NCI-H748 treated with DMSO at 0.1 percent for 48 hours (cell line): ENCODE results near the gene OTUD6A.
"Not testable (repeated sequence)": the region's sequence is repeated elsewhere in the genome, so short reads cannot be mapped to it uniquely, and the experiment has no call there.

Source experiments
- DNase-seq: peaks from one replicate; lab custom pipeline; 2025; lab: John Stamatoyannopoulos, UW

Gene OTUD6A

DNA sequence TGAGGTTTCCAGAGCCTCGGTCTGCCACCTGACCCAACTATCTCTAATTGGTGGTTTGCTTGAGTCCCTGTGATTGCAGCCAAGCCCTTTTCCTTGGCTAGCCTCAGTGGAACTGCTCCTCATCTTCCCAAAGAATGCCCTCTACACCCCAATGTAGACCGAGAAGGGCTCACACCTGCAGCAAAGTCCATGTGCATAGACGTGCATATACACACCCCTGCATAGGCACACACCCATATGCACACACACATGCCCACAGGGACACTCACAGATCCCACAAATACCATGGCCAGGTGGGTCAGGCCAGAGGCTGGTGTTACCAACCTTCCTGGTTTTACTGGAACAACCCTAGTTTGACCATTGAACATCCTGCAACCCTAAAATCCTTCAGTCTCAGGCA, 12.9 kb upstream of the OTUD6A start:
- no peak for DNase-seq

DNA sequence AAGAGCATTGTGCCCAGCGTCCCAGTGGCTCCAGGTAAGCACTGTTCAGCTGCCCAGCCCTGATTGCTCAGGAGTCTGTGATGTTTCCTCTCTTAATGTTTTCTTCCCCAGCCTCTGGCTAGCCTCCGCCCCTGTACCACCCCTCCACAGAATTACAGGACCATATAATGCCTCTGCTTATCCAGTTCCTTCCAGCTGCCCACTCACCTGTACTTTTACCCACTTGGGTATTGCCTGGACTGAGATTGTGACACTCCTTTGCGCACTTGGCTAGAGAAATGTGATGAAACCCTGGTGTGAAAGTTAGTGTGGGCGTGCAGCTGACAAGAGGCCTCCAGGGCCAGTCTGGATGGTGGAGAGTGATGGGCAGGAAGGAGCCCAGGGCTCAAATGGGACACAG, 12.3 kb upstream of the OTUD6A start, which contains the start of gene AWAT2:
AWAT2 (minus strand) TSS at position 14 of the 400 bp plus-strand sequence; CDS start at position 8, 6 bp downstream.
- no peak for DNase-seq

DNA sequence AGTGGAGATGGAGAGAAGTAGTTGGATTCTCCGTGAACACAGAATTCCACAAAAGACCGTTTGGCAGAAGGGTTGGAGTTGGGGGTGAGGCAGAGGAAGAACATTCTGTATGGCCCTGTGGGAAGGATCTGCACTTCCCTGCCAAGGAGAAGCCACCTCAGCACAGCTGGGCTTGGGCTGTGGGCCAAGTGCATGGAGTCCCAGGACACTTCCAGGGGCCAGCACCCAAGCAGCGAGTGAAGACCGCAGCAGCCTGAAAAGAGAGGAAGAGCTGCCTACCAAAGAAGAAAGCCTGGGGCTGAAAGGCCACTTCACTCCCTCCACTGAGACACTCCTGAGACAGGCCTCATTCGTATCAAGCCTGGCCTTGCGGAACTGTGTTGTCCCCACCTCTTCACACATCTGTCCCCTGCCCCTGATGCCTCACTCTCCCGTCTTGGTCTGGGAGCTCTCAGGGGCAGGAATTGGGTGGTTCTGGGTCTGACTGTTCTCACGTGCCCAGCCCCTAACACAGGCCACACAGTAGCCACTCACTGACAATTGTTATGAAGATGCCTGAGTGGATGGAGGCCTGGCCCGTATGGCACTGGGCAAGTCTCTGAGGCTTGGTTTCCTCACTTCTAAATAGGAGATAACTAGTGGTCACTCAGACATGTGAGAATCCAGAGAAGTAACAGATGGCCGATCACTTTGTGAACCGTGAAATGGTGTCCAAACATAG, 9.2 kb upstream of the OTUD6A start:
- no peak for DNase-seq

DNA sequence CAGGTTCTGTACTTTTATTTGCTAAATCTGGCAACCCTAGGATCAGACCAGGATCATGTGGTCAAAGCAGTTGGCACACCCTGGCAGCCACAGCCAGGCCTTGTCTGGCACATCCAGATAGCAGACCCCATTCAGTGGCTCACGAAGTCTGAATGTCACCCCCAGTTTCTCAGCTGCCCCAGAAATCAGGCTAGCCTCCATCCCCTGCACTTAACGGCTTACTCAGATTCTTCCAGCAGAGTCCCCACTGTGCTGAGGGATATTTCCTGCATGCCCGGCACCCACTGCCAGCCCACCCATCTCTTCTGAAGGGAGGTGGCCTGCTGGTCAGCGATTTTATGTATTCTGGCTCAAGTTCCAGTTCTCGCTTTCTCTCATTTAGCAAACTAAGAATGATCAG, 7.9 kb upstream of the OTUD6A start:
- no peak for DNase-seq

DNA sequence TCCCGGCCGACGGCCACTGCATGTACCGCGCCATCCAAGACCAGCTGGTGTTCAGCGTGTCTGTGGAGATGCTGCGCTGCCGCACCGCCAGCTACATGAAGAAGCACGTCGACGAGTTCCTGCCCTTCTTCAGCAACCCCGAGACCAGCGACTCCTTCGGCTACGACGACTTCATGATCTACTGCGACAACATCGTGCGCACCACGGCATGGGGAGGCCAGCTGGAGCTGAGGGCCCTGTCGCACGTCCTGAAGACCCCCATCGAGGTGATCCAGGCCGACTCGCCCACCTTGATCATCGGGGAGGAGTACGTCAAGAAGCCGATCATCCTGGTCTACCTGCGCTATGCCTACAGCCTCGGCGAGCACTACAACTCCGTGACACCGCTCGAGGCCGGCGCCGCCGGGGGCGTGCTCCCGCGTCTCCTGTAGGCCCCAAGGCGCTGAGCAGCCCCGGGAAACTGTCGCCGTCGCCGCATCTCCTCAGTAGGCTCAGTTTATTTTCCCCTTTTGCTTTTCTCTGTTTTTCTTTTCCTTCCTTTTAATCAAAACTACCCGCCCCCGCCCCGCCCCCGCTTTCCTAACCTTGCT, 799 bp downstream of the OTUD6A start:
- DNase-seq, result no peak

DNA sequence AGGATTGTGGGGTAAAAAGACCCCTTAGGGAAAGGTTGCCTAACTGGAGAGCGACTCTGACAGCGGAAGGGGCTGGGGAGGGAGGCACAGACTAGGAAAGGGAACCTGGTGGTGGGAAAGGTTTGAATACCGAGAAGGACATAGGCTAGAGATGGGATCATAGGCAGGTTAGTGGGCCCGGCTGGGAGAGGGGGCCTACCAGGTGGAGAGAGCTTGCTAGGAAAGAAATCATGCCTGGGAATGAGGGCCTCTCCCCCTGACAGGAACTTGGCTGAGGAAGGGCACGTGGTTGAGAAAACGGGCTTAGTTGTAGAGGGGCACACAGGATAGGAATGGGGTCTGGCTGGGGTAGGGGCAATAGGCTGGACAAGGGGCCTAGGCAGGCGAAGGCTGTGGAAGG, 4.4 kb downstream of the OTUD6A start:
- no peak for DNase-seq

DNA sequence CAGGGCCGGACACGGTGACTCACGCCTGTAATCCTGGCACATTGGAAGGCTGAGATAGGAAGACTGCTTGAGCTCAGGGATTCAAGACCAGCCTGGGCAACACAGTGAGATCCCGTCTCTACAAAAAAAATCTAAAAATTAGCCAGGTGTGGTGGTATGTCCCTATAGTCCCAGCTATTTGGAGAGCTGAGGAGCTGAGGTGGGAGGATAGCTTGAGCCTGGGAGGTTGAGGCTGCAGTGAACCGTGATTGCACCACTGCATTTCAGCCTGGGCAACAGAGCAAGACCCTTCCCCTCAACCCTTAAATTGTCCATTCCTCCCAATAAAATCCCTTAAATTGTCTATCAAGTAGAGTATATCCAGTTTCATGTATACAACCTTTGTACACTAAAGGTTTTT, 17.0 kb downstream of the OTUD6A start:
- no peak for DNase-seq

DNA sequence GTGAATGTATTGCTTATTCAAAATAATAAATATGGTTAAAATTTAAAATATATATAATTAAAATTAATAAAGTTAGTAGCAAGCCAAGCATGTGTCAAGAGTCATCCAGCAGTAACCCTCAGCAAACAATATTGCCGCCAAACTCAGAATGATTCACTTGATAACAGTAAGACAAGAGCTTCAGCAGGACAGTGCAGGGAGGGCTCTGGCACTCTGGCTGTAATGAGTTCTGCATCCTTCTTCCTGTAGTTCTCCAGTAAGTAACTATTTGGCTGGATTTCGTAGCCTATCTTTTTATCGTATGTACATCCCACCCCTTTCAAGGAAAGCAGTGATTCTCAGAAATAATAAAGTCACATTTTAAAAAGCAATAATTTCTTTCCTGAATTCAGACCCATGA, 17.6 kb downstream of the OTUD6A start:
- DNase-seq, result no peak

DNA sequence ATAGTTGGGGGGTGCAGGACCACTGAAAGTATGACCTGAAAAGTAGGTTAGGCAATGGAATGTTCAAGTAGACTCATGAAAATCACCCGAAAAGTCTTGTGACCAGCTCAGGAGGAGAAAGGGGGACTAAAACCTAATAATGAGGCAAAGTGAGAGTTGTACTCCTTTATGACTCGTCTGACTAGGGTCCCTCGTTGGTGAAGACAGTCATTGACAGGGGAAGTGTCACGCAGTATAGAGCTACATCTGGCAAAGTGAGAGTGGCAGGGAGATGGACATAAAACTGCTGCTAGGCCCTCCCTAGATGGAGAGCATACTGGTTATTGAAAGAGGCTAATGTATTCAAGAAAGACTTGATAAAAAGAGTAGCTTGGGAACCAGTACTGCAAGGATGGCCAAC, 20.5 kb downstream of the OTUD6A start:
- DNase-seq, result no peak

DNA sequence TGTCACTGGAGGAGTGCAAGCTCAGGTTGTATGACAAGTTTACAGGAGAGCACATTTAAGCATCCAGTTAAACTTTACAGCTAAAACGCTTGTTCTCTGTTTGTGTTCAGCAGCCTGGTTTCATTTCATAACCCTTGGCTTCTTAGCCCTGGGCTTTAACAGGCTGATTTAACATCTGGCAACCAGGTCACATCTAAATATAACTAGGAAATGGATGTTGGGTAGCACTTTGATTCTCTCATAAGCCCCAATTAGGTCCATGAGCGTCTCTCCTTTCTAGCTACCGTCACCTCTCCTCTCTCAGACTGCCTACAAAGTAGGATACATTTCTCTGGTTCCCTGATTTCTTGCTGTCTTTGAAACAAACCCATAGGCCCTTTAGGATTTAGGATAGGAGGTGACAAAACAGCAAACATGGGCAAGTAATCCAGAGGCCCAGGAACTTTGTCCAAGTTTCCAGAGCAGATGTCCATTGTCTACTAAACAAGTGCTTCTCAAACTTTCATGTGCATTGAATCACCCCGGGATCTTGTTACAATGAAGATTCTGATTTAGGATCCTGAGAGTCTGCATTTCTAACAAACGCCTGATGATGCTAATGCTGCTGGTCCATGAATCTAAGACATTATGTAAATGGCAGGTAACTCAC, 22.5 kb downstream of the OTUD6A start:
- no peak for DNase-seq

DNA sequence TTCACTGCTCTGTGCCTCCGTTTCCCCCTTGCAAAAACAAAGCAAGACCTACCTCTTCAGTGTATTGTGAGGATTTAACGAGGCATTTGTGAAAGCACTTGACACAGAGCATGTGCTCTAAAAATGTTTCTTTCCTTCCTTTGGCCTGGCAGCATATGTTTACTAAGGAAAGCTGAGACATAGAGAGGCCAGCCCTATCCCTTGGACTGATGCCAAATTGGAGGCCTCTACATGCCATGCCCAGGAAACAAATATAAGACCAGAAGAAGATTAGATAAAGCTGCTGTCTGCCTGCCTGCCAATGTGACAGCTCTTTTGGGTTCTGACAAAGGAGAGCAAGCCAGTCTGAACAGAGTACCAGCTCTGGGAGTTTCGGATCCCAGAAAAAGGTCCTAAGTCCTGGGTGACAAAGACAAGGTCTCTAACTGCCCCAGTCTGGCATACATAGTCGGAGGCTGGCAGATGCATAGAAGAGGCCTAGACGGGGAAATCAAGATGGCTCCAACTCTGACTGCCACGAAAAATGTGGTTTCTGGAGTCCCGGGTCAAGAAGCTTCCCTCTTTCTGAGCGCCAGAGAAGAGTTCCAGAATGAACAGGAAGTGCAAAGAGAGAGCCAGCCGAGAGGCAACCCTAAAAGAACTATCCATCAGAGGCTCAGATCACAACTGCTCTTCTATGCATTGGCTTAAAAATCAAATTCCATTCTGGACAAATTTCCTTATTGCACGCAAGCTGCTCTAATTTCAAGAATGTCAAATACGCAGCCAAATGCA, 25.8 kb downstream of the OTUD6A start:
- no peak for DNase-seq

DNA sequence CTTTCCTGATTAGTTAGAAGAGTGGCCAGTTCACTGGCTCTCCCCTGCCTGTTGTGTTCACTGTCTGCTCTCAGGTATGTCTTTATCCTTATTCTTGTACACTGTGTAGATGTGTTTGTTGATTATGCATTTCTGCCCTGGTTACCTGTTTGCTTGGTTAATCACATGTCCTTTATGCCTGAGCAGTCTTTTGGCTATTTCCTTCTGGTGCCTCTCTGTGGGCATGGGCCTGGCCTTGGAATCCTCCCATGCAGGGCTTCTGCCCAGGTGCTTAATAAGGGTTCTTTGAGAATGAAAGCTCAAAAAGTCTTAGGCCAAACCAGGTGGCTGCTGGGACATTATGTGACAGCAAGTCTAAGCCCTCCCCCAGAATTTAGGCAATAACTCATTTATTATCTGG, 26.5 kb downstream of the OTUD6A start:
- no peak for DNase-seq

DNA sequence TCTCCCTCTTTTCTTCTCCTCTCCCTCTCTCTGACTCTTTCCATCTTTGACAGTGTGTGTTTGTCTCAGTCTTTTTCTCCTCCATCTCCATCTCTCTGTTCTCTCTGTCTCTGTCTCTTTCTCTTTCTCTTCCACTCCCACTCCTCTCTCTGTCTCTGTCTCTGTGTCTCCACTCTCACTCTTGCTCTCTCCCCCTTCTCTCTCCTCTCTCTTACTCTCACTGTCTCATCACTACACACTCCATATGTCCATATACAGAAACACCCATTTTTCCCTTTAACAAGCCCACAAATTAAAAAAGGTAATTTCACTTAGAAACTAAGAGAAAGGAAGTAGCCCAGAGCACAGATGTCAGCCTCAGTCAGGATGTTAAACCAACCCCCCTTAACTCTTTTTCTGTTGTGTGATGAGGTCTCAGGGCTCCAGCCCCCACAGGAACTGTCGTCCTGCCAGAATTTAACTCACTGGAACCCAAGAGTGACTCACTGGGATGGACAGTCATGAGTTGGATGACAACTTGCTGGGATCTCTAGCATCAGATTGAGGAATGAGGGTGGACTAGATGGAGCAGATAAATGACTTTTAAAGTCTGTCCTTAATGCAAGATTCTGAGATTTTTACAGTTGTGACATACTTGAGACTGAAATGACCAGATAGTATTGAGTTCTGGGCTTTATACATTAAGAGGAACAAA, 27.5 kb downstream of the OTUD6A start:
- no peak for DNase-seq

DNA sequence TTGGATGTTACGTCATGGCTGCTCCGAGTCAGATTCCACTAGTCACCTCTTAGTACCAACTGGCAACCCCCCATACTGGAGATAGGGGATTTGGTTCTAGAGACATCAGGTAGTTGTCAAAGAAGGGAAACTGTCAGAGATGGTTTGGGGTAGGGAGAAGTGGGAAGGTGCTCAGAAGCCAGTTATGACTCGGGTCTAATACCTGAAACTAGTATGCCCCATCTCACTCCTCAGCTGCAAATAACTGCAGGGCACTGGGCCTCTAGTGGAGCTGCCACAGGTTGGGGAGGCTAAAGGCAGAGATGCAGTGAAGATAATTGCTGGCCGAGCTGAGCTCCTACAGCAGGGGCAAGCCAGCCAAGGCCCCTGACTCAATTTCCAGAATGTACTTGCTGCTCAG, 30.0 kb downstream of the OTUD6A start:
- DNase-seq, result no peak

DNA sequence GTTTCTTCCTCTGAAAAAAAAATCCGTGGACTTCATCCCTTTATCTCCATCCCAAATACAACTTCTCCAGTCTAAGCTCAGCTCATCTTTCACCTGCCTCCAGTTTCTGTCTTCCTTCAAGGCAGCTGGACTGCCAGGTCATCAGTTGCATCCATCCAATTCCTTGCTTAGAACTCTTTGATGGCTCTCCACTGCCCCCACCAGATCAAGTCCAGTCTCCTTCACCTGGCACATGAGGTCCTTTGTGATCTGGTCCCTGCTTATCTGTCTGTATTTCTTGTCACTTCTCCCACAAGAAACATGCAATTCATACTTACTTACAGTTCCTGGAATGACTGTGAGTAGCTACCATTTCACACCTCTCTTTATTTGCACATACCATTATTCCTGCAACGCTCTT, 33.8 kb downstream of the OTUD6A start:
- no peak for DNase-seq

DNA sequence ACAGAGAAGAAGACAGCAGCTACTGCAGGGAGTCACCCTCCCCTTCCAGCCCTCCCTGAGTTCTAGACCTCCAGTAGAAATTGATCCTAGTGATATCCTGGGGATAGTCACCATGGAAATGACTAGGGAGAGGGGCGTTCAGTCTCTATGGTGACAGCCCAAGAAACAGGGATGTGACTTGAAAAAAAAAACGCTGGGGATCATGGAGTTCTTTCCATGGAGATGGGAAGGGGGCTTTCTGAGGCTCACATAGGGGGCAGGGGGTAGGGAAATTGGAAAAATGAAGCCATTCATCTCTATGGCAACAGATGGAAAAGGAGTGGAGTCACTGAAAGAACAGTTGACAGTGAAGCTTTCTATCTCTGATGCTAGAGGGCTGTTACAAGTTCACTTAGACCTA, 43.0 kb downstream of the OTUD6A start:
- DNase-seq, result no peak

DNA sequence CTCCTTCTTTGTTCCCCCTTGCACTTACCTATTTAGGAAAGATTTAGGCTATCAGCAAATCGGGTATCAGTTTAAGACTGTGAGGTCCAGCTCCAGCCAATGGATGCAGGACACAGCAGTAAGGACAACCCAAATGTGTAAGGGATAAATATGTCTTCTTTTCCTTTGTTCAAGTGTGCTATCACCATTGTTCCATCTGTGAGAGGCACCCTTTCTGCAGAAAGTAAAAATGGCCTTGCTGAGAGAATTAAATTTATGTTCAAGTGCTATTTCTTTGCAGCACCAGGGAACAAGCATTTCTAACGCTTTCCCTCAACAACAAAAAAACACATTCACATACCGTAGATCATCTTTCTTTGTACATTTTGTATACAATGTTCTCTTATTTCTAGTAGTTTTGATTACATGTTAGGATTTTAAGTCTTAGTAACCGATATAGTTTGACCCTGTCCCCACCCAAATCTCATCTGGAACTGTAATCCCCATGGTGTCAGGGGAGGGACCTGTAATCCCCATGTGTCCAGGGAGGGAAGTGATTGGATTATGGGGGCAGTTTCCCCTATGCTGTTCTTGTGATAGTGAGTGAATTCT, 49.3 kb downstream of the OTUD6A start:
- not testable (repeated sequence) for DNase-seq
